HG03354 (cell line): Measurements from ENCODE around the gene THBS1.

Source experiments
- ATAC-seq: cut with Tn5 transposase; IDR thresholded peaks from one replicate; pipeline ENCODE4 v1.9.1; 2021; ENCODE audit warnings: mild to moderate bottlenecking; ENCODE audit not compliant: unreplicated experiment, poor library complexity, severe bottlenecking

Gene THBS1

GRCh38 chr15:39598186-39598850 lies 17.4 kb downstream of the THBS1 start:
- no peak for ATAC-seq

- ATAC-seq: no peak
Measured at GRCh38 chr15:39598958-39599845, 18.3 kb downstream of the THBS1 start.

- ATAC-seq: no peak
Measured at GRCh38 chr15:39599871-39600270, 19.0 kb downstream of the THBS1 start.

- no peak for ATAC-seq
Measured at GRCh38 chr15:39602143-39602542, 21.3 kb downstream of the THBS1 start.

- no peak for ATAC-seq
Measured at GRCh38 chr15:39605146-39605545, 24.3 kb downstream of the THBS1 start.

GRCh38 chr15:39608185-39609139 lies 27.6 kb downstream of the THBS1 start:
- no peak for ATAC-seq

- no peak for ATAC-seq
Measured at GRCh38 chr15:39609166-39609916, 28.5 kb downstream of the THBS1 start.

- ATAC-seq: no peak
Measured at GRCh38 chr15:39610665-39611064, 29.8 kb downstream of the THBS1 start.

- ATAC-seq: no peak
Measured at GRCh38 chr15:39613271-39613670, 32.4 kb downstream of the THBS1 start.

- no peak for ATAC-seq
Measured at GRCh38 chr15:39613861-39614260, 33.0 kb downstream of the THBS1 start.

- ATAC-seq: no peak
Measured at GRCh38 chr15:39616731-39617455, 36.0 kb downstream of the THBS1 start.

- no peak for ATAC-seq
Measured at GRCh38 chr15:39618063-39618823, 37.4 kb downstream of the THBS1 start.

GRCh38 chr15:39621210-39621609 lies 40.3 kb downstream of the THBS1 start:
- no peak for ATAC-seq

GRCh38 chr15:39621976-39622375 lies 41.1 kb downstream of the THBS1 start:
- ATAC-seq: no peak

- ATAC-seq: peak; percentile 4
Measured at GRCh38 chr15:39622660-39623516, 42.0 kb downstream of the THBS1 start.

- ATAC-seq: peak; percentile 92
Measured at GRCh38 chr15:39623529-39623931, 42.7 kb downstream of the THBS1 start.

- ATAC-seq: no peak
Measured at GRCh38 chr15:39624806-39625205, 43.9 kb downstream of the THBS1 start.
